SH-SY5Y (cell line): ENCODE measurements around the gene PAM16.

Experiments used
- GATA2 ChIP-seq: IDR thresholded peaks from 2 replicates; pipeline ENCODE4 v1.6.1; 2011; ENCODE audit warnings: mild to moderate bottlenecking, low read depth, low read length
- GATA3 ChIP-seq: IDR thresholded peaks from 2 replicates; pipeline ENCODE4 v1.6.1; 2011; ENCODE audit warnings: low read depth, mild to moderate bottlenecking, low read length, moderate library complexity

Gene PAM16

DNA sequence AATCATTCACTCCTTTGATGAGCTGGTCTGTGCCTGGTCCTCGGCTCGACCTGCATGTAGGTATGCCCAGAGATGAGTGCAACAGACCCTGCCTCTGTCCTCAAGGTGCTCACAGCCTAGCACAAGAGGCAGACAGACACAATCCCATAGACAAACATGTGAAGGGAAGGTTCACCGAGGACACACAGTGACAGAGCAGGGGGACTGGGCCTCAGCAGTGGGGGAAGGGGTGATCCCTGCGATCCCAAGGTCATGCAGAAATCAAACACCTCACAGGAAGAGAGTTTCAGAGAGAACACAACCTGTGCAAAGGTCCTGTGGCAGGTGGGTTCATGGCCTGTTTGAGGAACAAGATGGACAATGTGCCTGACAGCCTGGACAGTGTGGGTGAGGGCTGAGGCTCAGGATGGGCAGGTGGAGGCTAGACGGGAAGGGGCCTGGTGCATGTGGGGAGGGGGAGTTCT lies 16.3 kb upstream of the PAM16 start:
- TF ChIP-seq GATA3 (no peak), GATA2 (no peak)

DNA sequence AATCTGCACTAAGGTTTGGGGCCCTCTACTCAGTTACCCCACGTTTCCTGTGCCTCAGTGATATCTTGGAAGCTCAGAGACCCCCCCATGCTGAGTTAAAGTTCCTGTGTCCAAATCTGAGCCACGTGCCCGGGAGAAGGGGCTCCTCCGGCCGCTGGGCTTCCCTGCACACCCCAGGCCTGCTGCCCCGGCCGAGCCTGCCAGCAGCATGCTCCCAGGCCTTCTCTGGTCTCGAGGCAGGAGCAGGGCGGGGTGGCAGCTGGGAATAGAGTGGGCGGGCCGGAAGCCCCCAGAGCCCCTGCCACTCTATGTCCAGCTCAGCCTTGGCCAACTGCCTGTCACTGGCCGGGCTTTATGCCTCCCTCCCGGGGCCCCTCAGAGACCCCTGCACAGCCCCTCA lies 14.9 kb upstream of the PAM16 start:
- TF ChIP-seq GATA3, result no peak
- TF ChIP-seq GATA2, result no peak

DNA sequence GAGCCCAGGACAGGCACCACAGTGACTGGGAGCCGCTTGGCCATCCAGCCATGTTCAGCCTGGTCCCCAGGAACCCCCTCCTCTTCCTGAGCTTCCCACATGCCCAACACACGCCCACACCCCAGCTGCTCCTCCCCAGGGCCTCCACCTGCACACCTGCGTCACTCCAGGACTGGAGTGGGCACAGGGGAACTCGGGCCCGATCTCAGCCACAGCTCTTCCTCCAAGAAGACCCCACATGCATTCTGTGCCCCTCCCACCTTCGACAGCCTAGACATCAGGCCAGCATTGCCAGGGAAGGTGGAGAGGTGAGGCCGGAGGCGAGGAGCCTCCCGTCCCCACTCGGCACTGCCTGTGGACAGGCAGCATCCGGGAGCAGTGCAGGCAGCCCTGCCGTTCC lies 14.5 kb upstream of the PAM16 start:
- TF ChIP-seq GATA2, result no peak
- TF ChIP-seq GATA3, result no peak

DNA sequence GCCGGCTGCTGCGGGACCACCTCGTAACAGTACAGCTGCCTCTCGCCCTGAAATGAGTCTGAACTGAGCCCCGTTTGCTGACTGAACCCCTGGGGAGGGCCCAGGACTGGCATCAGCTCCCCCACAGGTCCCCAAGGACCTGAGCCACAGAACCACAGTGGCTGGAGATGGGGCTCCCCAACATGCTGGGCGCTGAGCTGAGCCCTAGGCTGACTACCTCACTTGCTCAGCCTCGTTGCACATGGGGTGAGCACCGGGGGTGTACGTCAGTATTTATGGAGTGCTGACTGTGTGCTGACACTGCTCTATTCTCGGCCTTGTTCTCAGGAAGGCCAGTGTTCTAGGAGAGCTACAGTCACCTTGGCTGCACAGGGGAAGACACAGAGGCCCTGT lies 13.9 kb upstream of the PAM16 start:
- TF ChIP-seq GATA3, result no peak
- TF ChIP-seq GATA2, result no peak

DNA sequence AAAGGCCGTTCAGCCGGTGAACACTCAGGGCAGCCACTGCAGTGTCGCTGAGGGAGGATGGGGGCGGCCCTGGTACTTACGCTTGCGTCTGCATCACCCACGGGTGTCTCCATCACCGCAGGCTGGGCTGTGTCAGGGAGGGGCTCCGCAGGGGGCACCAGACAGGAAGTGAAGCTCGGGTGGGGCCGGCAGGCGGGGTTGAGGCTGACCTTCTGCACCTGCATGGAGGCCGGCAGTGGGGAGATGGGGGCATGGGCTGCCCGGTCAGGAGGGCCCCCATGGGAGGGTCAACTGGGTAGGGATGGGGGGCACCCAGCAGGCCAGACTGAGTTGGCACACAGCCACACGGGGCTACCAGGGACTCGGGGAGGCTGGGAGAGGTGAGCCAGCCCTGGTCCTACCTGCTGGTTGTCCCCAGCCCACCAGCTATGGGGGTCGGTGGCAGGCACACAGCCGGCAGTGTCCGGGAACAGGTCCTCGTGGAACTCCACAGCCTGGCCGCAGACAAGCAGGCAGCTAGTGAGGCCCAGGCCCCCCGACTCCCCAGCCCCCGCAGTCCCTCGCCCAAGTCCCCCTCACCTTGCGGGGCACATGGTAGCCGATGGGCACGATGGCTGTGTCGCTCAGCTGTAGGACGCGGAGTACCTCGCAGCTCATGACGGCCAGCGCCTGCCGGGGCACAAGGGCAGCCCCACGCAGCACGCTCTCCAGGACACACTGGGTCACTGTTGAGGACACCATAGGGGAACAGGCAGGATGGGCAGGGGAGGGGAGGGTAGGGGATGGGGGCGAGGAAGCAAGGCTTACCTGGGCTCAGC lies 13.3 kb upstream of the PAM16 start:
- TF ChIP-seq GATA3 (no peak), GATA2 (no peak)

DNA sequence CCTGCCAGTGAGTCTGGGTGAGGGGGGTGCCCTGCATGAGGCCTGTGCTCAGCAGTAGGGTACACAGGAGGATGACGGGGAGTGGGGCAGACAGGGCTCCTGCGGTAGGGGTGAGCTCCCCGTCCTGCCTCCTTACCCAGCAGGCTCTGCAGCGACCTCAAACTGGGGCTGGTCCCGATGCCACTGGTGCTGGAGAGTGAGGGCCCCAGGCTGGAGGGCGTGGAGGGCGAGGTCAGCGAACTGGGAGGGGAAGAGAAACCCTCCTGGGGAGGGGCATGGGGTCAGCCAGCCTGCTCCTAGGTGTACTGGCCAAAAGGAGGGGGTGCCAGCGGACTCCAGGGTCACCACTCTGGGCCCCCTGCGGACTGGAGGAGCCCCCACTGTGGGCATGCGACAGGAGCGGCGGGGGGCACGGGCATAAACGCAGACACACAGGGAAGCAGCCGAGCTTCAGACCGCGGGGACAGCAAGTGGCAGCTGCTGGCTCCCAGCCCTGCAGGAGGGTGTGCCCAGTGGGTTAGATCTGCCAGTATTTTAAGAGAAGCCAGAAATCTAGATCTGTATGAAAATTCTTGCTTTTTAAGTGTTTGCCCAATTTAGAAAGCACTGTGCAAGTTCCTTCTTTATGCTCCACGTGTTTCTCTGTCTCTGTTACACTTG lies 11.5 kb upstream of the PAM16 start:
- no peak for TF ChIP-seq GATA2
- no peak for TF ChIP-seq GATA3

DNA sequence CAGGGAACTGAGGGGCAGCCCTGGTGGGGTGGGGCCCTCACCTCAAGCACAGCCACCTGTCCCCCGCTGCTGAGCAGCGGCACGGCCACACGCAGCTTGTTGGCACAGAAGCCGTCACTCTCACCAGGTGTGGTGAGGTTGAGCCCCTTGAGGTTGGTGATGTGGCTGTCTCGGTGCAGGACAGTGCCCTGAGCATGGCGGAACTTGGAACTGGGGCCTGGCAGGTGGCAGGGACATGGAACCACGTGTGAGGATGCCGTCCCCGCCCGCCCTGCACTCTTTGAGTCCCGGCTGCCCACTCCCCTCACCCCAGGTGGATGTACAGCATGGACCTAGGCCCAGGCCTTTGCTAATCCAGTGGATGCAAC lies 10.8 kb upstream of the PAM16 start:
- TF ChIP-seq GATA3 (no peak), GATA2 (no peak)

DNA sequence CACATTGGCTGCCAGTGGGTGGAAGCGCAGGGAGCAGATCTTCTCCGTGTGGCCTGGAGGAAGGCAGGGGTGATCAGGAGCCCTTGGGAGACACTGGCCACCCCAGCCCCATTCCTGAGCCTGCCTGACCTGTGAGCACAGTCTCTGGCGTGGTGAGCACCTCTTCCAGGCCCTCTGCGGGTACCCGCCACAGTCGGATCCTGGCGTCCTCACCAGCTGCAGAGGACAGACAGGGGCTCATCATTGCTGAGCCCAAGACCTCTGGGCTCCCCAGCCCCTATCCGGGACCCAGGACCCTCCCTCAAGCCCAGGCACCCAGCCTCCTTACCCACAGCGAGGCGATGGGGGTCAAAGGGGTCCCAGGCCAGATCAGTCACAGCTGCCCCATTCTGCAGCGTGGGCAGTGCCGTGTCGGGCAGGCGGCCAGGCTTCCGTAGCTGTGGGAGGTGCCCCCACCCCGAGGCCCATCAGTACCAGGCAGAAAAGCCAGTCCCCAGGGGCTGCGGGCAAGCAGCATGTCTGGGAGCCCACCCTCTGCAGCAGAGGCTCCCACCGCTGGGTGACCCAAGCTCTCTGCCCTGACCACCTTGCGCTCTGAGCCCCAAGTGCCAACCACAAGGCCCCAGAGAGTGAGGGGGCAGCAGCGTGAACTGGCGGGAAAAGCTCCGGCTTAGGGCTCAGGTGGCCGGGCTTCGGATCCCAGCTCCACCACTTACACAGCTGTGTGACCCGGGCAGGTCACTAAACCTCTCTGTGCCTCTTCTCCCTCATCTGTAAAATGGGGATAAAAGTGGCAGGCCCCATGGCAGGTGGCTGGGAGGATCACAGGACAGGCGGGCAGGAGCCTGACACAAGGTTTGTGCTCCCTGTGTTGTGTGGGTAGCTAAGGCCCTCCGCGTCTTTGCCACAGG lies 10.2 kb upstream of the PAM16 start:
- TF ChIP-seq GATA3 (no peak), GATA2 (no peak)

DNA sequence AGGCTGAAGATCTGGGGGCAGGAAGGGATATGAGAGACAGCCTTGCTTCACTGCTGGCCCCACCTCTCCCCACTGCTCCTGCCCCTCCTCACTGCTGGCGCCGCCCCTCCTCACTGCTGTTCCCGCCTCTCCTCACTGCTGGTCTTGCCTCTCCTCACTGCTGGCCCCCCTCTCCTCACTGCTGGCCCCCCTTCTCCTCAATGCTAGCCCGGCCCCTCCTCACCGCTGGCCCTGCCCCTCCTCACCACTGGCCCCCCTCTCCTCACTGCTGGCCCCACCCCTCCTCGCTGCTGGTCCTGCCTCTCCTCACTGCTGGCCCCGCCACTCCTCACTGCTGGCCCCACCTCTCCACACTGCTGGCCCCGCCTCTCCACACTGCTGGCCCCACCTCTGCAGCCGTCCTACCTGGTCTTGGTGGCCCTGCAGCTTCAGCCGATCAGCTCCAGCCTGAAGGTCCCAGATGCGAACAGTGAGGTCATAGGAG lies 9.5 kb upstream of the PAM16 start:
- TF ChIP-seq GATA3 (no peak), GATA2 (no peak)

DNA sequence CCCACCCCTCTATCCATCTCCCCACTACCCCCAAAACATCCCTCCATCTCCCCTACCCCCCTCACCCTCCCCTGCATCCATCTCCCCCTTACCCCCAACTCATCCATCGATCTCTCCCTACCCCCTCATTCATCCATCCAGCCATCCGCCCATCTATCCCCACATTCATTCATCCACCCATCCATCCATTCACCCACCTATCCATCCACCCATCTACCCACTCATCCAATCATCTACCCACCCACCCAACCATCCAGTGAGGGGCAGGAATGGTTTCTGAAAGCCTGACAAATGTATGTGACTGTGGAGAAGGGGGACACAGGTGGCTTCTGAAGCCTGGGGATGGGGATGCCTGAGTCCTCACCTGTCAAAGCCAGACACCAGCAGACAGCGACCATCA lies 8.8 kb upstream of the PAM16 start:
- no peak for TF ChIP-seq GATA3
- TF ChIP-seq GATA2, result no peak

DNA sequence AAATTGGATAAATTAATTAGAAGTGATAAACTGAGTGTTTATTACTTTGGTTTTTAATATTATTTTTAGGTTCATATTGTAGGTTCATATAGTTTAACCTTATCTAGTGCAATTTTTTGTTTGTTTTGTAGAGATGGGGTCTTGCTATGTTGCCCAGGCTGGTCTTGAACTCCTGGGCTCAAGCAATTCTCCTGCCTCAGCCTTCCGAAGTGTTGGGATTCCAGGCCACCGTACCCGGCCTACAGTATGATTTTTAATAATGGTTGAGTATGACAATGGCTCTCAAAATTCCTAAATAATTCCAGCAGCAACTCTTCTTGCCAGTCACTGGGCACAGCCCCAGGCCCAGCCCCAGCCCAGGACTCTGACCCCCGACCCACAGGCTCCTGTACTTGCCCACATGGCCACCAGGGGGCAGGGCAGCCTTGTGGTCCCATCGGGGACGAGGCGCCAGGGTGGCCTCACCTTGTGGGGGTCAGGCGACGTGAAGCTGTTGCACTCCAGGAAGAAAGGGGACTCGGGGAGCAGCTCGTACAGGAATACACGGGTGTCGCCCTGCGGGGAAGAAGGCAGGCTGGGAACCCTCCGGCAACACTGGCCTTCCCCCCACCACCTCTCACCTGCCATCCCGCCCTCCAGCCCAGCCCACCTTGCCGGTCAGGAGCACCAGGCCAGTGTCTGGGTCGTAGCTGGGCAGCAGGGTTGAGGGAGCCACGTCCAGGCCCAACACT lies 7.9 kb upstream of the PAM16 start:
- no peak for TF ChIP-seq GATA2
- TF ChIP-seq GATA3, result no peak

DNA sequence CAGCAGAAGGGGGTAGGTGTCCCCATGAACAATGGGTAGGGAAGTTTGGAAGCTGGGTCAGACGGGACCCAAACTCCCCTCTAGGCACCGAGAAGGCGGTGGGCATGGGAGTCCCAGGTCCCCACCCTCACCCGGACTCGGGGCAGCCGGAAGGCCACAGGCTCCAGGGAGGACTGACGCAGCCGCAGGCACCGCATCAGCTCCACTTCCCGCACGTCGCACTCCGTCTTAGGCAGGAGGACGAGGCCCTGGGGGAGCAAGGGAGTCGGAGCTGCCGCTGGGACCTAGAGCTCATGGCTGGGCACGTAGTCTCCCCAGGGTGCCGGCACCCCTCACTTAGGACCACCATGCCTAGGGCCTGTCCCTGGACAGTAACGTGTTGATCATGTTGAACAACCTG lies 7.1 kb upstream of the PAM16 start:
- TF ChIP-seq GATA3 (no peak), GATA2 (no peak)

DNA sequence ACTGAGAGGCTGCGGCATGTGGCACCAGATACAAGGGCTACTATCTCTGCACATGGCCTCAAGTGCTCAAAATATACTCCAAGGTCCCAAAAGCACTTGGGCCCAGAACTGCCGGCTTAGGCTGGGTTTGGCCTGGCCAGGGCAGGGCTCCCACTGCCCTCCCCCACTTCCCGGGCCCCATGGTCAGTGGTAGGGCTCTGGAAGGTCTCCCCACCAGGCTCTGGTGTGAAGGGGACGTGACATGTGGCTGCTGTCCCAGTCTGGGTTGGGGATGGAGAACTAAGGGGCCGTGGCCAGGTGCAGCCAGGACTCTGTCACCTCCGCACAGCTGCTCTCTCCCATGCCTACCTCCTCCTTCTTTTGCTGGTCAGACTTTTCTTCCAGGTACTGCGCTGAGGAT lies 5.7 kb upstream of the PAM16 start:
- no peak for TF ChIP-seq GATA2
- no peak for TF ChIP-seq GATA3

DNA sequence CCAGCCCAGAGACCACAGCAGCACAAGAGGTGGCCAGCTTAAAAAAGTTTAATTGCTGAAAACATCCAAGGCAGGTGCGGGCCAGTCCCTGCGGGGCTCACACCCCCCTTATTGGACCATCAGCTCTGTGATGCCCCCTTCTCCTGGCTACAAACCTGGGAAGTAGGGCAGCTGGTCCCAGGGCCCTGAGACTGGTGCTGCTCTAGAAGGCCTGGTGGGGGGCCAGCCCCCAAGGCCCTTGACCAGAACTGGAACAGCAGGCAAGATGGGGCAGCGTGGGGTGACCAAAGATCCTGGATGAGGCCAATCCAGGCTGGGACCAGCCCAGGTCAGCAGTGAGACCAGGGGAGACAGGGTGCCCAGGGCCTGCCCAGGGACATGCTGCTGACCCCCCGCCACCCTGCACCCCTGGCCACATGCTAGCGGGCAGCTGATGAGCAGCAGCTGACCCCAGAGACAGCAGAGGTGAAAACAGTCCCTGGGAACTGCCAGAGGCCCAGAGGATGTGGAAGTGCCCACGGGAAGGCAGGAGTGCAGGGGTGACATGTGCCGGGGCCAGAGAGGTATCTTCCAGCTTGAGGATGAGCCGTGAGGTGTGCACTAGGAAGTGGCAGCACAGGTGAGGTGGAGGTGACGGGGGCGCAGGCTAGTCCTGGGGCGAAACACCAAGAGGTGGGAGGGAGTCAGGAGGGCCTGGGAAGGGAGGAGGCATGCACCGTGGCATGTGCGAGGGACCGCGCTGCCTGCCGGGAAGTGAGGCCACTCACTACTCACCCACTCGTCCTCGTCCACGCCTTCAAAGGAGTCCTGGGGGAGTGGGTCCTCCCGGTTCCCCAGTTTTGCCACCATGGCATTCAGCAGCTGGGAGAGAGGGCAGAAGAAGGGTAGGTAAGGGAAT lies 3.6 kb upstream of the PAM16 start:
- TF ChIP-seq GATA2 (no peak), GATA3 (no peak)

DNA sequence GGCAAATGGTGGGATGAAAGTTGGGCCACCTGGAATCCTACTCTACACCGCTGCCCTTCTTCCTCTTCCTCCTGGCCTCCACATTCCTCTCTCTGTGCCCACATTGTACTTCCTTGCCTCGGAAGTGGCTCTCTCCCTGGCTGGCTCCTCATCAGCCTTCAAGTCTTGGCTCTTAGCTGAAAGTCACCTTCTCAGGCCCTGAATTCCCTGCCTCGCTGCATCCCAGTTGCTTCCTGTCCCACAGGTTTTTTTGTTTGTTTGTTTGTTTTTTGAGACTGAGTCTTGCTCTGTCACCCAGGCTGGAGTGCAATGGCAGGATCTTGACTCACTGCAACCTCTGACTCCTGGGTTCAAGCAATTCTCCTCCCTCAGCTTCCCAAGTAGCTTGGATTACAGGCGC lies 2.6 kb upstream of the PAM16 start:
- TF ChIP-seq GATA3 (no peak), GATA2 (no peak)
